Measurements from ENCODE around the gene GZMM.
"Not testable (repeated sequence)": the region's sequence is repeated elsewhere in the genome, so short reads cannot be mapped to it uniquely, and the experiment has no call there.

DNA sequence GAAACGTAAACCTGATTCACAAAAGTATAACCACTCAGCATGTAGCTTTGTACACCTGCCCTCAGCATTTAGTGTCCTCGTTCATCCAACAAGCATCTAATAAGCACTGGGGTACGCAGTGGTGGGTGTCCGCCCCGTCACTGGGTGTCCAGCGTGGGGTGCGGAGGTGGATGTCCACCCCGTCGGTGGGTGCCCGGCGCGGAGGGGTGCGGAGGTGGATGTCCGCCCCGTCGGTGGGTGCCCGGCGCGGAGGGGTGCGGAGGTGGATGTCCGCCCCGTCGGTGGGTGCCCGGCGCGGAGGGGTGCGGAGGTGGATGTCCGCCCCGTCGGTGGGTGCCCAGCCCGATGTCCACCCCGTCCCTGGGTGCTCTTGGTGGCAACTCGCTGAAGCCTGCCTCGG, 41.3 kb downstream of the GZMM start:
- TF ChIP-seq POLR2A (IDR thresholded peaks at IDR 0.05) = not testable (repeated sequence)
- TF ChIP-seq, protein P1, sequence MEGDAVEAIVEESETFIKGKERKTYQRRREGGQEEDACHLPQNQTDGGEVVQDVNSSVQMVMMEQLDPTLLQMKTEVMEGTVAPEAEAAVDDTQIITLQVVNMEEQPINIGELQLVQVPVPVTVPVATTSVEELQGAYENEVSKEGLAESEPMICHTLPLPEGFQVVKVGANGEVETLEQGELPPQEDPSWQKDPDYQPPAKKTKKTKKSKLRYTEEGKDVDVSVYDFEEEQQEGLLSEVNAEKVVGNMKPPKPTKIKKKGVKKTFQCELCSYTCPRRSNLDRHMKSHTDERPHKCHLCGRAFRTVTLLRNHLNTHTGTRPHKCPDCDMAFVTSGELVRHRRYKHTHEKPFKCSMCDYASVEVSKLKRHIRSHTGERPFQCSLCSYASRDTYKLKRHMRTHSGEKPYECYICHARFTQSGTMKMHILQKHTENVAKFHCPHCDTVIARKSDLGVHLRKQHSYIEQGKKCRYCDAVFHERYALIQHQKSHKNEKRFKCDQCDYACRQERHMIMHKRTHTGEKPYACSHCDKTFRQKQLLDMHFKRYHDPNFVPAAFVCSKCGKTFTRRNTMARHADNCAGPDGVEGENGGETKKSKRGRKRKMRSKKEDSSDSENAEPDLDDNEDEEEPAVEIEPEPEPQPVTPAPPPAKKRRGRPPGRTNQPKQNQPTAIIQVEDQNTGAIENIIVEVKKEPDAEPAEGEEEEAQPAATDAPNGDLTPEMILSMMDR (IDR thresholded peaks at IDR 0.05) = not testable (repeated sequence)

Data from Peyer's patch (tissue), 4 donors.